ENCODE results near the gene PDCD1LG2.
"Not testable (repeated sequence)": the region's sequence is repeated elsewhere in the genome, so short reads cannot be mapped to it uniquely, and the experiment has no call there.

PDCD1LG2 gene

GRCh38 chr9:5510360-5510931 is at the start of gene PDCD1LG2:
PDCD1LG2 (plus strand) TSS chr9:5510531; CDS start chr9:5522547, 12,016 bp downstream.
- DNase-seq (ENCODE audit: low read depth): no peak

- DNase-seq (ENCODE audit: low read depth): not testable (repeated sequence)
These were observed 45.5 kb upstream of the PDCD1LG2 start for GRCh38 chr9:5464831-5465330.

GRCh38 chr9:5466005-5466404 is 44.3 kb upstream of the PDCD1LG2 start:
- DNase-seq (ENCODE audit: low read depth): no peak

GRCh38 chr9:5466766-5467165 is 43.6 kb upstream of the PDCD1LG2 start:
- no peak for DNase-seq (ENCODE audit: low read depth)

- DNase-seq (ENCODE audit: low read depth): no peak
These were observed 41.5 kb upstream of the PDCD1LG2 start for GRCh38 chr9:5468850-5469249.

GRCh38 chr9:5470122-5470521 is 40.2 kb upstream of the PDCD1LG2 start:
- DNase-seq (ENCODE audit: low read depth): no peak

GRCh38 chr9:5470816-5471215 is 39.5 kb upstream of the PDCD1LG2 start:
- DNase-seq (ENCODE audit: low read depth): no peak

GRCh38 chr9:5475611-5476010 is 34.7 kb upstream of the PDCD1LG2 start:
- not testable (repeated sequence) for DNase-seq (ENCODE audit: low read depth)

- no peak for DNase-seq (ENCODE audit: low read depth)
These were observed 32.1 kb upstream of the PDCD1LG2 start for GRCh38 chr9:5478206-5478605.

- no peak for DNase-seq (ENCODE audit: low read depth)
These were observed 30.2 kb upstream of the PDCD1LG2 start for GRCh38 chr9:5479994-5480694.

- no peak for DNase-seq (ENCODE audit: low read depth)
These were observed 29.4 kb upstream of the PDCD1LG2 start for GRCh38 chr9:5480919-5481318.

GRCh38 chr9:5481322-5482040 is 28.9 kb upstream of the PDCD1LG2 start:
- DNase-seq (ENCODE audit: low read depth): no peak

- DNase-seq (ENCODE audit: low read depth): no peak
These were observed 28.1 kb upstream of the PDCD1LG2 start for GRCh38 chr9:5482194-5482593.

- no peak for DNase-seq (ENCODE audit: low read depth)
These were observed 27.0 kb upstream of the PDCD1LG2 start for GRCh38 chr9:5483306-5483705.

GRCh38 chr9:5485378-5486085 is 24.8 kb upstream of the PDCD1LG2 start:
- DNase-seq (ENCODE audit: low read depth): no peak

- DNase-seq (ENCODE audit: low read depth): no peak
These were observed 23.3 kb upstream of the PDCD1LG2 start for GRCh38 chr9:5486988-5487387.

- no peak for DNase-seq (ENCODE audit: low read depth)
These were observed 21.9 kb upstream of the PDCD1LG2 start for GRCh38 chr9:5488221-5489008.

- DNase-seq (ENCODE audit: low read depth): no peak
These were observed 20.5 kb upstream of the PDCD1LG2 start for GRCh38 chr9:5489630-5490490.

GRCh38 chr9:5492965-5493678 is 17.2 kb upstream of the PDCD1LG2 start:
- no peak for DNase-seq (ENCODE audit: low read depth)

Data from stimulated activated CD8-positive, alpha-beta memory T cell treated with anti-CD3 and anti-CD28 coated beads, Interleukin-12 subunit alpha, Interleukin-12 subunit beta, amount 100 ng/mL, for 4 hours (primary cell).